Stimulated activated memory B cell treated with anti-CD40 and anti-IgM and Interleukin-4, amounts not matched to agents 10 μg/mL and 1 μg/mL and 100 μg/mL, for 72 hours (primary cell): Measurements from ENCODE around the gene ZNF562.
"Not testable (repeated sequence)": the region's sequence is repeated elsewhere in the genome, so short reads cannot be mapped to it uniquely, and the experiment has no call there.

Experiments used
- ATAC-seq: fragments of 150-1000 bp; cut with Tn5 transposase; 2 replicates; pipeline ENCODE4 v1.10.0; 2021
- H3K27ac Mint-ChIP-seq: one replicate; pipeline ENCODE4 v1.8.0; 2022; ENCODE audit warnings: mild to moderate bottlenecking, mixed read lengths
- H3K27me3 Mint-ChIP-seq: one replicate; pipeline ENCODE4 v1.8.0; 2022; ENCODE audit warnings: mixed read lengths
- H3K36me3 Mint-ChIP-seq: one replicate; pipeline ENCODE4 v1.8.0; 2022; ENCODE audit warnings: mixed read lengths
- H3K4me1 Mint-ChIP-seq: one replicate; pipeline ENCODE4 v1.8.0; 2022; ENCODE audit warnings: mixed read lengths
- H3K4me3 Mint-ChIP-seq: one replicate; pipeline ENCODE4 v1.8.0; 2022; ENCODE audit warnings: mild to moderate bottlenecking, moderate library complexity, mixed read lengths
- H3K9me3 Mint-ChIP-seq: one replicate; pipeline ENCODE4 v1.8.0; 2022; ENCODE audit warnings: mixed read lengths

The ZNF562 gene

DNA sequence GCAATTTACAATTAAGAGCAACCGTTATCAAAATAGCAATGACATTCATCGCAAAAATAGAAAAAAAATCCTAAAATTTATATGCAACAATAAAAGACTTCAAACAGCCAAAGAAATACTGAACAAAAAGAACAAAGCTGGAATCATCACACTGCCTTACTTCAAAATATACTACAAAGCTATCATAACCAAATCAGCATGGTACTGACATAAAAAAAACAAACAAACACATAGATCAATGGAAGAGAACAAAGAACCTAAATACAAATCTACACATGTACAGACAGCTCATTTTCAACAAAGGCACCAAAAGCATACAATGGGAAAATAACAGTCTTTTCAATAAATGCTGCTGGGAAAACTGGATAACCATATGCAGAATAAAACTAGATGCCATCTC is 6.4 kb downstream of the ZNF562 start:
- H3K4me1 Mint-ChIP-seq: peaks cover 46% of the 10 kb centered on the region
- H3K27ac Mint-ChIP-seq: no peak overlapping the region
- H3K4me3 Mint-ChIP-seq: no peak overlapping the region
- H3K36me3 Mint-ChIP-seq: peaks cover 88% of the 10 kb centered on the region
- ATAC-seq: no peak
- H3K27me3 Mint-ChIP-seq: no peaks in the 10 kb centered on the region
- peaks cover 31% of the 10 kb centered on the region for H3K9me3 Mint-ChIP-seq

GRCh38 chr19:9667898-9668297 is 7.0 kb downstream of the ZNF562 start:
- H3K27ac Mint-ChIP-seq: no peak overlapping the region
- H3K27me3 Mint-ChIP-seq: no peaks in the 10 kb centered on the region
- peaks cover 29% of the 10 kb centered on the region for H3K9me3 Mint-ChIP-seq
- ATAC-seq: no peak
- peaks cover 89% of the 10 kb centered on the region for H3K36me3 Mint-ChIP-seq
- no peak overlapping the region for H3K4me3 Mint-ChIP-seq
- H3K4me1 Mint-ChIP-seq: peaks cover 42% of the 10 kb centered on the region

DNA sequence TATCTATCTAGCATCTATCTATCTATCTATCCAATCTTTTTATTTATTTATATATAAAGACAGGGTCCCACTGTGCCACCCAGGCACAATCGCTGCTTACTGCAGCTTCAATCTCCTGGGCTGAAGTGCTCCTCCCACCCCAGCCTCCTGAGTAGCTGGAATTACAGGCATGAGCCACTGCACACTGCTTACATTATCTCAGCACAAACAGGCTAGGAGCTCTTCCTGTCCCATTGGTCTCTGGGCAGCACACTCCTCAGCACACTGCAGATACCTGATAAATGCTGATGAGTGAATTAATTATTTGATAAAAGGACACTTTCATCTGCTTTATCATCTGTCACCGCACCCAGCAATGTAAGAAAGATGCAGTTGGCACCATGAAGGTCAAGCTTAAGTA is 16.1 kb downstream of the ZNF562 start:
- peaks cover 53% of the 10 kb centered on the region for H3K36me3 Mint-ChIP-seq
- no peaks in the 10 kb centered on the region for H3K27me3 Mint-ChIP-seq
- no peak overlapping the region for H3K4me3 Mint-ChIP-seq
- no peaks in the 10 kb centered on the region for H3K4me1 Mint-ChIP-seq
- H3K9me3 Mint-ChIP-seq: peaks cover 3% of the 10 kb centered on the region
- H3K27ac Mint-ChIP-seq: no peak overlapping the region
- ATAC-seq: no peak

- Mint-ChIP-seq H3K36me3 (peaks cover 93% of the 10 kb centered on the region), H3K9me3 (peaks cover 14% of the 10 kb centered on the region)
- not testable (repeated sequence) for H3K4me3 Mint-ChIP-seq, H3K27ac Mint-ChIP-seq, H3K27me3 Mint-ChIP-seq, H3K4me1 Mint-ChIP-seq, ATAC-seq
Observed at GRCh38 chr19:9653066-9653555, 21.8 kb downstream of the ZNF562 start.

DNA sequence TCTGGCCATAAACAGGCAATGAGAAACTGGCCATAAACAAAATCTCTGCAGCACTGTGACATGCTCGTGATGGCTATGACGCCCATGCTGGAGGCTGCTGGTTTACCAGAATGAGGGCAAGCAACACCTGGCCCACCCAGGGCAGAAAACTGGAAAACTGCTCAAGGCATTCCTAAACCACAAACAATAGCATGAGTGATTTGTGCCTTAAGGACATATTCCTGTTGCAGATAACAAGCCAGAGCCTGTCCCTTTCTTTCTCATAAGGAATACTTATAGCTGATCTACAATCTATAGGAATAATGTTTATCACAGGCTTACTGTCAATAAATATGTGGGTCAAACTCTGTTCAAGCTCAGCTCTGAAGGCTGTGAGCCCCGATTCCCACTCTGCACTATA is 23.4 kb downstream of the ZNF562 start:
- H3K4me3 Mint-ChIP-seq, H3K4me1 Mint-ChIP-seq, ATAC-seq, H3K27ac Mint-ChIP-seq, H3K27me3 Mint-ChIP-seq: not testable (repeated sequence)
- H3K9me3 Mint-ChIP-seq: peaks cover 11% of the 10 kb centered on the region
- H3K36me3 Mint-ChIP-seq: peaks cover 79% of the 10 kb centered on the region

GRCh38 chr19:9650345-9650744 is 24.6 kb downstream of the ZNF562 start:
- H3K36me3 Mint-ChIP-seq: peaks cover 70% of the 10 kb centered on the region
- ATAC-seq: no peak
- H3K4me3 Mint-ChIP-seq: no peak overlapping the region
- peaks cover 11% of the 10 kb centered on the region for H3K9me3 Mint-ChIP-seq
- H3K4me1 Mint-ChIP-seq: no peaks in the 10 kb centered on the region
- no peaks in the 10 kb centered on the region for H3K27me3 Mint-ChIP-seq
- H3K27ac Mint-ChIP-seq: no peak overlapping the region

DNA sequence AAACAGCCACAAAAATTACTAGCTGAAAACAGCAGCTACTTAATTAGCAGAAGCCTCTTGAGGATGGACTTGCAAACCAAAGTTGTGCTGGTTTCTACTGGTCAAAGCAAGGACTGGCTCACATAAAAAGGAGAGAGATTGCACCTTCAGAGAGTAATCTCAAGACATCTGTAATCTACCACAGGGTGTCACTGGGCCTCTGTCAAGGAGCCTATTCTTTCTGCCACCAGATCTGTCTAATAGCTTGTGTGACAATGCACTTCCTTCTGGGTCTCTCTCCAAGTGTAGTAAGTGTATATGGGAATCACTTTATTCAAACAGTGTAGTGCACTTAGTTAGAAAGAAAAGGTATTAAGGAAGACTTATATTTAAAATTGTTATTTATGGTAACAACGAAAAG is 29.4 kb downstream of the ZNF562 start:
- Mint-ChIP-seq H3K4me1 (no peaks in the 10 kb centered on the region), H3K27ac (no peak overlapping the region), H3K27me3 (no peaks in the 10 kb centered on the region), H3K4me3 (no peak overlapping the region), H3K36me3 (peaks cover 54% of the 10 kb centered on the region), H3K9me3 (peaks cover 15% of the 10 kb centered on the region)
- no peak for ATAC-seq

DNA sequence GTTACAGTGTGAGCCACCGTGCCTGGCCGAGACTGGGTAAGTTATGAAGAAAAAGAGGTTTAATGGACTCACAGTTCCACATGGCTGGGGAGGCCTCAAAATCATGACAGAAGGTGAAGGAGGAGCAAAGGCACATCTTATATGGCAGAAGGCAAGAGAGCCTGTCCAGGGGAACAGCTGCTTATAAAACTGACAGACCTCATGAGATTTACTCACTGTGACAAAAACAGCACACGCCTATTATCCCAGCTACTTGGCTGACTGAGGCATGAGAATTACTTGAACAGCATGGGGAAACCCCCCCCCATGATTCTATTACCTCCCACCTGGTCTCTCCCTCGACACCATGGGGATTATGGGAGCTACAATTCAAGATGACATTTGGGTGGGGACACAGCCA is 30.4 kb downstream of the ZNF562 start:
- Mint-ChIP-seq H3K27me3 (no peaks in the 10 kb centered on the region), H3K9me3 (peaks cover 16% of the 10 kb centered on the region), H3K4me3 (no peak overlapping the region), H3K27ac (no peak overlapping the region), H3K4me1 (no peaks in the 10 kb centered on the region), H3K36me3 (peaks cover 47% of the 10 kb centered on the region)
- no peak for ATAC-seq

- Mint-ChIP-seq H3K36me3 (peaks cover 35% of the 10 kb centered on the region), H3K4me1 (no peaks in the 10 kb centered on the region), H3K4me3 (no peak overlapping the region), H3K27ac (no peak overlapping the region), H3K9me3 (peaks cover 16% of the 10 kb centered on the region), H3K27me3 (no peaks in the 10 kb centered on the region)
- ATAC-seq: no peak
Observed at GRCh38 chr19:9641810-9642209, 33.1 kb downstream of the ZNF562 start.

DNA sequence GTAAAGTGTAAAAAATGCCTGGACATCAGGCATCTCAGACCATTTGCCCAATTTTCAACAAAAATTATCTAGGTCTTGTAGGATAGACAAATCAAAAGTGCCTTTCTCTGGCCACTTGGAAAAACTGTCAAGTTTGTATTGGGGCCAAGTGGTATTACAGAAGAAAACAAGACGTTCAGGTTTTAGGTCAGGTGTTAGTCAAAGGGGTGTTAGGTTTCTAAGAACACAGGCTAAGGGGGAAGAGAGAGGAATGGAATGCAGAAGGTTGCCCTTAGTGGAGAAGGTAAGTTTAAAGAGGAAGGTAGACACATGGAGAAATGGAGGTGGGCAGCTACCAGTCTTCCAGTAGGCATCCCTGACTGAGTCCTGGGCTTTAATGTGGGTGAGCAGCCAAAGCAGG is 33.9 kb downstream of the ZNF562 start:
- H3K36me3 Mint-ChIP-seq: peaks cover 35% of the 10 kb centered on the region
- ATAC-seq: no peak

GRCh38 chr19:9636018-9636417 is 38.9 kb downstream of the ZNF562 start:
- H3K36me3 Mint-ChIP-seq: peaks cover 32% of the 10 kb centered on the region
- no peak overlapping the region for H3K27ac Mint-ChIP-seq
- H3K4me1 Mint-ChIP-seq: no peaks in the 10 kb centered on the region
- ATAC-seq: no peak
- H3K4me3 Mint-ChIP-seq: no peak overlapping the region
- no peaks in the 10 kb centered on the region for H3K27me3 Mint-ChIP-seq
- peaks cover 6% of the 10 kb centered on the region for H3K9me3 Mint-ChIP-seq

More for the DNA sequence above, 33.9 kb downstream of the ZNF562 start:
- Mint-ChIP-seq H3K27ac (no peak overlapping the region), H3K9me3 (peaks cover 16% of the 10 kb centered on the region), H3K4me1 (no peaks in the 10 kb centered on the region), H3K4me3 (no peak overlapping the region), H3K27me3 (no peaks in the 10 kb centered on the region)

DNA sequence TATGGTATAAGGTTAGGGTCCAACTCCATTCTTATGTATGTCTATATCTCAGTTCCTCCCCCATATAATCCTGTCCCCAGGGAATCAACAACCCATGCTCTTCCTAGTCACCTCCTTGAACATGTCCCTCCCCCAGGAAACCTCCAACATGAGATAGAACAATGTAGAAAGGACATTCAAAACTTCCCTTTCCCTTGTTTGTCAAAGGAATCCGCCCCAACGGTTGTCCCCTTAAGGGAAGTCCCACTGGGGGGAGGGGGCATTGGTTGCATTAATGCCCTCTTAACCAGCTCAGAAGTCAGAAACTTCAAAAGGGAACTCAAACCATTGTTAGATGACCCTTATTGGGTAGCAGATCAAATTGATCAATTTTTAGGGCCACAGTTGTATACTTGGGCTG is 47.0 kb downstream of the ZNF562 start:
- H3K27ac Mint-ChIP-seq: no peak overlapping the region
- H3K9me3 Mint-ChIP-seq: no peaks in the 10 kb centered on the region
- H3K4me3 Mint-ChIP-seq: no peak overlapping the region
- no peaks in the 10 kb centered on the region for H3K27me3 Mint-ChIP-seq
- no peak for ATAC-seq
- H3K4me1 Mint-ChIP-seq: peaks cover 6% of the 10 kb centered on the region
- H3K36me3 Mint-ChIP-seq: peaks cover 19% of the 10 kb centered on the region

- H3K27ac Mint-ChIP-seq: no peak overlapping the region
- H3K36me3 Mint-ChIP-seq: peaks cover 24% of the 10 kb centered on the region
- H3K4me3 Mint-ChIP-seq: no peak overlapping the region
- H3K27me3 Mint-ChIP-seq: no peaks in the 10 kb centered on the region
- no peak for ATAC-seq
- H3K4me1 Mint-ChIP-seq: peaks cover 17% of the 10 kb centered on the region
- H3K9me3 Mint-ChIP-seq: peaks cover 3% of the 10 kb centered on the region
Observed at GRCh38 chr19:9622531-9622930, 52.4 kb downstream of the ZNF562 start.

GRCh38 chr19:9621156-9622037 is 53.5 kb downstream of the ZNF562 start, which contains the start of gene ZNF561:
Gene ZNF561 (minus strand): TSS chr19:9621232. CDS start chr19:9619456, 1,776 bp downstream.
- Mint-ChIP-seq H3K4me1 (peaks cover 17% of the 10 kb centered on the region), H3K36me3 (peaks cover 31% of the 10 kb centered on the region), H3K27ac (peak within 1 kb of the TSS; percentile 99), H3K27me3 (no peaks in the 10 kb centered on the region), H3K4me3 (peak within 1 kb of the TSS; percentile 100), H3K9me3 (peaks cover 3% of the 10 kb centered on the region)
- ATAC-seq: peak; percentile 95

DNA sequence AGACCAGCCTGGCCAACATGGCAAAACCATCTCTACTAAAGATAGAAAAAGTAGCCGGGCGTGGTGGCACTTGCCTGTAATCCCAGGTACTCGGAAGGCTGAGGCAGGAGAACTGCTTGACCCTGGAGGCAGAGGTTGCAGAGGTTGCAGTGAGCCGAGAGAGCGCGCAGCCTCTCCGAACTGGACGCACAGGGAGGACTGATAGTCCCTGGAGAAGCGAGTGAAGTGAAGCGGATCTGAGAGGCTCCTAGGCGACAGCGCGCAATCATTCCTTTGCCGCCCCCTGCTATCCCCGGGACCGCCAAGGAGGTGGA is 54.1 kb downstream of the ZNF562 start:
- Mint-ChIP-seq H3K4me3 (peak overlapping the region; percentile 100), H3K27me3 (no peaks in the 10 kb centered on the region), H3K27ac (peak overlapping the region; percentile 99), H3K36me3 (peaks cover 32% of the 10 kb centered on the region), H3K9me3 (peaks cover 3% of the 10 kb centered on the region), H3K4me1 (peaks cover 15% of the 10 kb centered on the region)
- ATAC-seq: no peak

- Mint-ChIP-seq H3K4me3 (no peak overlapping the region), H3K9me3 (peaks cover 3% of the 10 kb centered on the region), H3K27me3 (no peaks in the 10 kb centered on the region), H3K4me1 (peaks cover 11% of the 10 kb centered on the region), H3K27ac (no peak overlapping the region), H3K36me3 (peaks cover 77% of the 10 kb centered on the region)
- no peak for ATAC-seq
Observed at GRCh38 chr19:9615844-9616243, 59.1 kb downstream of the ZNF562 start.
